PC-9 (cell line): Measurements from ENCODE around the gene NECAB2.

Experiments used
- EZH2 ChIP-seq: fragments of 200-600 bp; sonication (generic); IDR thresholded peaks from 2 replicates; pipeline ENCODE4 v1.8.0; 2017; ENCODE audit warnings: antibody characterized with exemption, low read depth
- TF ChIP-seq, protein P1 (sequence below): fragments of 200-600 bp; sonication (generic); conservative IDR thresholded peaks from 2 replicates; pipeline ENCODE4 v1.6.1; 2017; ENCODE audit warnings: mixed run types, antibody characterized with exemption, mild to moderate bottlenecking, moderate library complexity

DNA sequence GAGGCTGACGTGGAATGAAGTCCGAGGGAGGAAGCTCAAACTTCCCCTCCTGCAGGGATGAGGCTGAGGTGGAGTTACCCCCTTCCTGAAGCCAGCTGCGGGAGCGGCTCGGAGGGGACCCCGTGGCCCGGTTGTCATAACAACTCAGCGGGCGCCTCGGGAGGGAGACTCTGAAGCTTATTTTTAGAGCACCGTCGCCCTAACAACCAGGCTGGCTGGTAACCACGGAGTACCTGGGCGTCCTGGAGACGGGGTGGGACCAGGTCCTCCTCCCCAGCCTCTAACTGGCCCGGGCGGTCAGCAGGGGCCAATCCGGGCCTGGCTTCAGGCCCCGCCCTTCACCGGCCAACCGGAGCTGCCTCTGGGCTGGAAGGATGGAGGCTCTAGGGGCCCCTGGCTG is 27.7 kb downstream of the NECAB2 start:
- TF ChIP-seq, protein P1, sequence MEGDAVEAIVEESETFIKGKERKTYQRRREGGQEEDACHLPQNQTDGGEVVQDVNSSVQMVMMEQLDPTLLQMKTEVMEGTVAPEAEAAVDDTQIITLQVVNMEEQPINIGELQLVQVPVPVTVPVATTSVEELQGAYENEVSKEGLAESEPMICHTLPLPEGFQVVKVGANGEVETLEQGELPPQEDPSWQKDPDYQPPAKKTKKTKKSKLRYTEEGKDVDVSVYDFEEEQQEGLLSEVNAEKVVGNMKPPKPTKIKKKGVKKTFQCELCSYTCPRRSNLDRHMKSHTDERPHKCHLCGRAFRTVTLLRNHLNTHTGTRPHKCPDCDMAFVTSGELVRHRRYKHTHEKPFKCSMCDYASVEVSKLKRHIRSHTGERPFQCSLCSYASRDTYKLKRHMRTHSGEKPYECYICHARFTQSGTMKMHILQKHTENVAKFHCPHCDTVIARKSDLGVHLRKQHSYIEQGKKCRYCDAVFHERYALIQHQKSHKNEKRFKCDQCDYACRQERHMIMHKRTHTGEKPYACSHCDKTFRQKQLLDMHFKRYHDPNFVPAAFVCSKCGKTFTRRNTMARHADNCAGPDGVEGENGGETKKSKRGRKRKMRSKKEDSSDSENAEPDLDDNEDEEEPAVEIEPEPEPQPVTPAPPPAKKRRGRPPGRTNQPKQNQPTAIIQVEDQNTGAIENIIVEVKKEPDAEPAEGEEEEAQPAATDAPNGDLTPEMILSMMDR: no peak
- TF ChIP-seq EZH2: no peak
